A549 (cell line): ENCODE data around the gene PRKCD. TPM values are rescaled to one million over a fixed set of nuclear protein-coding genes. Genes with fewer than 3 reads are reported as not detected.

ENCODE experiments used
- ATAC-seq, 2 experiments: fragments of 200-7000 bp in 1 of 2; fragments of >200 bp in 1 of 2; cut with Nextera tagmentation in 1 of 2; cut with Tn5 transposase in 1 of 2; 3 replicates each; pipeline versions ENCODE4 v1.8.0 to v1.9.1; 2018 to 2020; ENCODE audit warnings: mild to moderate bottlenecking in 1 of 2, moderate library complexity in 1 of 2
- CTCF ChIA-PET: fragments of 300-600 bp; sonication (Branson Sonifier 250); formaldehyde crosslinking; extraction: SDS; loops from one replicate; lab custom pipeline; 2021; ENCODE audit warnings: antibody characterized with exemption, inconsistent platforms; lab: Yijun Ruan, JAX
- POLR2A ChIA-PET: fragments of 350-600 bp; formaldehyde crosslinking; extraction: SDS; loops from one replicate; lab custom pipeline; 2021; ENCODE audit warnings: antibody characterized with exemption, inconsistent platforms; lab: Yijun Ruan, JAX
- DNase-seq, 2 experiments: peaks; one replicate each; pipeline versions ENCODE4 v3.0.0 to v3.0.0-alpha.2; 2011 to 2016; ENCODE audit warnings: low read depth in 1 of 2, low spot score in 1 of 2
- FAIRE-seq: peaks from 2 replicates; lab custom pipeline; 2011; peaks lifted over from hg19 to GRCh38; lab: Jason Lieb, UNC
- H3K27ac ChIP-seq, 2 experiments: fragments of >200 bp; sonication (Bioruptor Twin); formaldehyde crosslinking; 3 replicates each; pipeline ENCODE4 v1.5.1; 2016 to 2017
- H3K4me1 ChIP-seq: fragments of >200 bp; sonication (Bioruptor Twin); formaldehyde crosslinking; 3 replicates; pipeline ENCODE4 v1.6.1; 2016
- H3K4me2 ChIP-seq: fragments of >200 bp; sonication (Bioruptor Twin); formaldehyde crosslinking; 3 replicates; pipeline ENCODE4 v1.6.1; 2016
- H3K4me3 ChIP-seq: fragments of >200 bp; sonication (Bioruptor Twin); formaldehyde crosslinking; 3 replicates; pipeline ENCODE4 v1.5.1; 2016
- H3K9me3 ChIP-seq: fragments of >200 bp; sonication (Bioruptor Twin); formaldehyde crosslinking; 3 replicates; pipeline ENCODE4 v1.6.1; 2016
- CBX2 ChIP-seq: fragments of 200-600 bp; sonication (generic); IDR thresholded peaks from 2 replicates; pipeline ENCODE4 v1.6.1; 2016; ENCODE audit warnings: low read depth, mild to moderate bottlenecking, borderline replicate concordance
- CHD2 ChIP-seq: fragments of 150-350 bp; IDR thresholded peaks from 2 replicates; pipeline ENCODE4 v1.6.1; 2014; ENCODE audit warnings: low read length; ENCODE audit not compliant: partially characterized antibody
- EHF ChIP-seq: fragments of 250-450 bp; sonication (Bioruptor Pico); IDR thresholded peaks from 2 replicates; pipeline ENCODE4 v1.5.0; 2020; ENCODE audit warnings: mild to moderate bottlenecking
- ESRRA ChIP-seq: fragments of 150-350 bp; IDR thresholded peaks from 2 replicates; pipeline ENCODE4 v1.6.1; 2014; ENCODE audit warnings: mild to moderate bottlenecking, low read length, borderline replicate concordance
- FOSL2 ChIP-seq, 2 experiments: fragments of 450-650 bp in 1 of 2; fragments of >200 bp in 1 of 2; sonication (Bioruptor Twin) in 1 of 2; formaldehyde crosslinking; IDR thresholded peaks; 2 replicates each; pipeline versions ENCODE4 v1.5.0 to v1.6.1; 2016 to 2020; ENCODE audit warnings: mild to moderate bottlenecking in 1 of 2, moderate library complexity in 1 of 2
- KDM1A ChIP-seq: fragments of 200-600 bp; sonication (generic); IDR thresholded peaks from 2 replicates; pipeline ENCODE4 v1.6.1; 2016; ENCODE audit warnings: low read depth, mild to moderate bottlenecking
- NPAS2 ChIP-seq: fragments of 250-450 bp; sonication (Bioruptor Pico); IDR thresholded peaks from 2 replicates; pipeline ENCODE4 v1.8.0; 2022; ENCODE audit warnings: mild to moderate bottlenecking, moderate library complexity, borderline replicate concordance
- NR3C1 ChIP-seq: fragments of >200 bp; sonication (Bioruptor Twin); formaldehyde crosslinking; IDR thresholded peaks from 3 replicates; pipeline ENCODE4 v1.6.1; 2017
- POLR2AphosphoS2 ChIP-seq: conservative IDR thresholded peaks from 2 replicates; pipeline ENCODE4 v1.6.1; 2012; ENCODE audit warnings: low read length, improper control_type of control experiment, inconsistent platforms
- RAD21 ChIP-seq, 2 experiments: fragments of >200 bp in 1 of 2; sonication (Bioruptor Twin) in 1 of 2; formaldehyde crosslinking in 1 of 2; IDR thresholded peaks in 1 of 2; conservative IDR thresholded peaks in 1 of 2; 2 replicates in 1 of 2; 3 replicates in 1 of 2; pipeline ENCODE4 v1.6.1; 2012 to 2018; ENCODE audit warnings: inconsistent platforms in 1 of 2
- RARB ChIP-seq: fragments of 250-450 bp; sonication (Bioruptor Pico); IDR thresholded peaks from 2 replicates; pipeline ENCODE4 v1.8.0; 2021; ENCODE audit warnings: mild to moderate bottlenecking, moderate library complexity
- RCOR1 ChIP-seq: fragments of 150-350 bp; IDR thresholded peaks from 2 replicates; pipeline ENCODE4 v1.6.1; 2014; ENCODE audit warnings: antibody characterized with exemption, low read length, low read depth
- RFX5 ChIP-seq: fragments of 450-650 bp; IDR thresholded peaks from 2 replicates; pipeline ENCODE4 v1.7.1; 2014; ENCODE audit warnings: antibody characterized with exemption, mild to moderate bottlenecking, moderate library complexity
- RNF2 ChIP-seq: fragments of 200-600 bp; sonication (generic); IDR thresholded peaks from 2 replicates; pipeline ENCODE4 v1.6.1; 2016; ENCODE audit warnings: low read depth, mild to moderate bottlenecking, antibody characterized with exemption, moderate library complexity, borderline replicate concordance
- ZNF302 ChIP-seq: fragments of 250-450 bp; sonication (Bioruptor Pico); IDR thresholded peaks from 2 replicates; pipeline ENCODE4 v1.9.0; 2021; ENCODE audit warnings: inconsistent platforms, mild to moderate bottlenecking, moderate library complexity
- WGBS: methylation state at CpG from one replicate; pipeline ENCODE4 v1.1.6; 2017; ENCODE audit errors: missing lambda C conversion rate; 5-methylcytosine and 5-hydroxymethylcytosine counted together
- polyA plus RNA-seq, 4 experiments: library from polyadenylated mRNA; depleted of rRNA in 3 of 4; stranded (reverse); fragments of >200 nt; fragmentation: RNase III in 1 of 4; extraction: RNeasy Plus Mini Kit Qiagen cat#74134 plus additional on column Dnase treatment in 1 of 4; gene quantifications; 2 replicates in 3 of 4; 3 replicates in 1 of 4; pipeline ENCODE4 v1.2.3, GENCODE V29; 2011 to 2017
- TF ChIP-seq, protein P1 (sequence below): fragments of 250-450 bp; sonication (Bioruptor Pico); IDR thresholded peaks from 2 replicates; pipeline ENCODE4 v1.5.0; 2020; ENCODE audit warnings: low read depth, mild to moderate bottlenecking, moderate library complexity
- TF ChIP-seq, protein P2 (sequence below): fragments of 250-450 bp; sonication (Bioruptor Pico); IDR thresholded peaks from 2 replicates; pipeline ENCODE4 v1.5.0; 2021; ENCODE audit warnings: mild to moderate bottlenecking, moderate library complexity, borderline replicate concordance
- TF ChIP-seq, protein P3 (sequence below): IDR thresholded peaks from 2 replicates; pipeline ENCODE4 v1.6.1; 2012

PRKCD gene
- polyA plus RNA-seq, 2 of the 4 experiments (the other 2 are of a cell fraction), result 10.1 to 18.3 TPM

DNA sequence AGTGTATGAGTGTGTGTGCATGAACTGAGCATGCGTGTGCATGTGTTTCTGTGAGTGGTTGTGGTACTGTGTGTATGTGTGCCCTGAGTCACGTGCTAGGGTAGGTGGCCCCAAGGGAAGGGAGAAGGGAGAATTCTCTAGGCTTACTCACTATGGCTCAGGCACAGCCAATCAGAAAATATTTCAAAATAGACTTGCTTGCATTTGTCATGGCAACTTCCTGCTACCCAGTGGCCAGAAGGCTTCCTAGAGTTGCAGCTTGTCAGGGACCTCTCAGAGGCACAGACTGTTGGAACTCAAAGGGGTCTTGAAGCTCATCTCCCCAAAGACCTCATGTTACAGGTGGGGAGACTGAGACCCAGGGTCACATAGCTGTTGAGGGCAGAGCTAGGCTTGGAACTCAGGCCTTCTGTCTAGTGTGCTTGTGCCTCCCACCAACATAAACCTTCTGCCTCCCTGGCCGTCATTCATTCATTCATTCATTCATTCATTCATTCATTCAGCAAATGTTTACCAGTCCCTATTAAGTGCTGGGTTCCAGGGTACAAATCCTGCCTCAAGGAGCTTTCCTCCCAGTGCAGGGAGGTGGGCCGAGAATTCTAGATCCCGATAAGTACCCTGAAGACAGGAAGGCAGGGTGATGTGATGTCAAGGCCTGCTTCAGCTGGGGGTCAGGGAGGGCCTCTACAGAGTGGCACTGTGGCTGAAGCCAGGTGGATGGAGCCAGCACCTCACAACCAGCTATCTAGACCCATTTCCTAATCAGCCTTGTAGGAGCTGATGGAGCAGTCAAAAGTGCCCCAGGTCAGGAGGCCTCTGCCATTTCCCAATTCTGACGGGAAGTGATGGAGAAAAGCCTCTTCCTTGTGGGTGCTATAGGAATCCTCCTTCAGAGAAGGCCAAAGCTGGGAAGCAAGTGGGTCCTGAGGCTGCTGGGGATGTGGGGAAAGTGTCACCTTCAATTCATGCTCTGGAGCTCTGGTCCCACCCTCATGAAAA, 19.9 kb upstream of the PRKCD start:
- H3K4me1 ChIP-seq, result peaks cover 22% of the 10 kb centered on the region
- DNase-seq (peak in 1 of 2 experiments; percentile 18), FAIRE-seq (no peak)
- WGBS, result 68% methylated on average over 6 of the region's 6 CpGs
- POLR2A ChIA-PET, result no interaction called here
- TF ChIP-seq, protein P1, sequence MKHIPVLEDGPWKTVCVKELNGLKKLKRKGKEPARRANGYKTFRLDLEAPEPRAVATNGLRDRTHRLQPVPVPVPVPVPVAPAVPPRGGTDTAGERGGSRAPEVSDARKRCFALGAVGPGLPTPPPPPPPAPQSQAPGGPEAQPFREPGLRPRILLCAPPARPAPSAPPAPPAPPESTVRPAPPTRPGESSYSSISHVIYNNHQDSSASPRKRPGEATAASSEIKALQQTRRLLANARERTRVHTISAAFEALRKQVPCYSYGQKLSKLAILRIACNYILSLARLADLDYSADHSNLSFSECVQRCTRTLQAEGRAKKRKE (CRISPR knock-in tag), result no peak
- TF ChIP-seq ZNF302 (CRISPR knock-in tag) (no peak), RNF2 (no peak), RARB (CRISPR knock-in tag) (no peak)
- TF ChIP-seq, all 56 proteins: peak for 0
- H3K9me3 ChIP-seq, result no peaks in the 10 kb centered on the region
- CTCF ChIA-PET, result interaction anchor here (0.6 to 3.0 kb wide), 5 partner anchors 9 to 58 kb away, joined by 3 to 15 read pairs (median 3); no protein-coding TSS in a partner anchor
- no peak overlapping the region for H3K4me3 ChIP-seq
- ATAC-seq, result peak; percentile 32 to 45; a peak in 5 of 6 replicates
- no peak overlapping the region for H3K27ac ChIP-seq
- no peak overlapping the region for H3K4me2 ChIP-seq

DNA sequence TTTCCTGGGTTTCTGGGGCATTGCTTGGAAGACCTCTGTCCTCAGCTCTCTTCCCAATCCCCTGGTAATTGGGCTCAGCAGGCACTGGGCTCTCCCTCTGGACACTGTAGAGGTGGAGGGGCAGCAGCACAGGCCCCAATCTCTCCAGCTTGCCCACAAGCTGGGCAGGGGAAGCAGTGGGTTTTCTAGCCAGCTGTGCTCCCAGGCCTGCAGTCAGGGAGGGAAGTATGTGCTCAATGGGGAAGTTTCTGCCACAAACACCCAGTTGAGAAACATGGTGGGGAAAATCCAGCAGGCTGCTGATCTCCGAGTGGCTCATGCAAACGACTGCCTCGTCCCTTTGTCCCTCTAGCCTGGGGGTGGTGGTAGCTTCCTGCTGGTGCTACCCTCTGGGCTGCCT, 18.0 kb upstream of the PRKCD start:
- POLR2A ChIA-PET, result no interaction called here
- Histone ChIP-seq H3K4me3 (no peak overlapping the region), H3K9me3 (no peaks in the 10 kb centered on the region), H3K4me2 (no peak overlapping the region), H3K4me1 (peaks cover 37% of the 10 kb centered on the region), H3K27ac (no peak overlapping the region)
- TF ChIP-seq POLR2AphosphoS2 (no peak), RCOR1 (no peak), NR3C1 (no peak), RFX5 (no peak), CHD2 (no peak), FOSL2 (IDR thresholded peaks at IDR 0.05) (no peak), FOSL2 (CRISPR knock-in tag; IDR thresholded peaks at IDR 0.05) (no peak), ESRRA (no peak), CBX2 (no peak), RAD21 (conservative IDR thresholded peaks at IDR 0.05 in 1 of 2, IDR thresholded peaks at IDR 0.05 in 1 of 2) (no peak), NPAS2 (no peak), EHF (CRISPR knock-in tag) (no peak), KDM1A (no peak)
- TF ChIP-seq, protein P2, sequence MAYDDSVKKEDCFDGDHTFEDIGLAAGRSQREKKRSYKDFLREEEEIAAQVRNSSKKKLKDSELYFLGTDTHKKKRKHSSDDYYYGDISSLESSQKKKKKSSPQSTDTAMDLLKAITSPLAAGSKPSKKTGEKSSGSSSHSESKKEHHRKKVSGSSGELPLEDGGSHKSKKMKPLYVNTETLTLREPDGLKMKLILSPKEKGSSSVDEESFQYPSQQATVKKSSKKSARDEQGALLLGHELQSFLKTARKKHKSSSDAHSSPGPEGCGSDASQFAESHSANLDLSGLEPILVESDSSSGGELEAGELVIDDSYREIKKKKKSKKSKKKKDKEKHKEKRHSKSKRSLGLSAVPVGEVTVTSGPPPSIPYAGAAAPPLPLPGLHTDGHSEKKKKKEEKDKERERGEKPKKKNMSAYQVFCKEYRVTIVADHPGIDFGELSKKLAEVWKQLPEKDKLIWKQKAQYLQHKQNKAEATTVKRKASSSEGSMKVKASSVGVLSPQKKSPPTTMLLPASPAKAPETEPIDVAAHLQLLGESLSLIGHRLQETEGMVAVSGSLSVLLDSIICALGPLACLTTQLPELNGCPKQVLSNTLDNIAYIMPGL, result no peak
- TF ChIP-seq, protein P3, sequence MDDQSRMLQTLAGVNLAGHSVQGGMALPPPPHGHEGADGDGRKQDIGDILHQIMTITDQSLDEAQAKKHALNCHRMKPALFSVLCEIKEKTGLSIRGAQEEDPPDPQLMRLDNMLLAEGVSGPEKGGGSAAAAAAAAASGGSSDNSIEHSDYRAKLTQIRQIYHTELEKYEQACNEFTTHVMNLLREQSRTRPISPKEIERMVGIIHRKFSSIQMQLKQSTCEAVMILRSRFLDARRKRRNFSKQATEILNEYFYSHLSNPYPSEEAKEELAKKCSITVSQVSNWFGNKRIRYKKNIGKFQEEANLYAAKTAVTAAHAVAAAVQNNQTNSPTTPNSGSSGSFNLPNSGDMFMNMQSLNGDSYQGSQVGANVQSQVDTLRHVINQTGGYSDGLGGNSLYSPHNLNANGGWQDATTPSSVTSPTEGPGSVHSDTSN, result no peak
- DNase-seq, result no peak
- CTCF ChIA-PET, result interaction anchor here (1.2 to 3.0 kb wide), 3 partner anchors 9 to 53 kb away, joined by 3 to 15 read pairs (median 3); no protein-coding TSS in a partner anchor
- no peak for ATAC-seq
- FAIRE-seq, result no peak
- WGBS, result 88% methylated on average over 3 of the region's 3 CpGs
